T-helper 17 cell (primary cell): ENCODE measurements around the gene SH2D4B. TPM values are rescaled to one million over a fixed set of nuclear protein-coding genes. Genes with fewer than 3 reads are reported as not detected.
"Not testable (repeated sequence)": the region's sequence is repeated elsewhere in the genome, so short reads cannot be mapped to it uniquely, and the experiment has no call there.

Experiments
- ATAC-seq: fragments of 150-1000 bp; cut with Tn5 transposase; 2 replicates; pipeline ENCODE4 v1.10.0; 2021; ENCODE audit warnings: mild to moderate bottlenecking, moderate library complexity
- DNase-seq, 3 donors: peaks; one replicate each; pipeline versions ENCODE4 v3.0.0 to v3.0.0-alpha.2; 2020 to 2021
- H3K9me3 ChIP-seq: one replicate; pipeline ENCODE4 v1.7.0; 2013; ENCODE audit warnings: low read length, mild to moderate bottlenecking; ENCODE audit not compliant: control insufficient read depth, poor library complexity, severe bottlenecking
- H3K27ac Mint-ChIP-seq: one replicate; pipeline ENCODE4 v1.8.0; 2022; ENCODE audit warnings: mild to moderate bottlenecking, moderate library complexity, mixed read lengths
- H3K27me3 Mint-ChIP-seq: one replicate; pipeline ENCODE4 v1.8.0; 2022; ENCODE audit warnings: mixed read lengths
- H3K36me3 Mint-ChIP-seq: one replicate; pipeline ENCODE4 v1.8.0; 2022; ENCODE audit warnings: low read depth, mixed read lengths
- H3K4me1 Mint-ChIP-seq: one replicate; pipeline ENCODE4 v1.8.0; 2022; ENCODE audit warnings: mild to moderate bottlenecking, mixed read lengths
- H3K4me3 Mint-ChIP-seq: one replicate; pipeline ENCODE4 v1.8.0; 2022; ENCODE audit warnings: mild to moderate bottlenecking, moderate library complexity, mixed read lengths
- total RNA-seq, 4 donors: library from RNA in 2 of 4; stranded (reverse) in 2 of 4; gene quantifications; one replicate each; pipeline ENCODE4 v1.2.3 and lab custom pipeline; 2022 to 2026

The SH2D4B gene
- total RNA-seq, 2 donors from 2014 or later, result 0.18 to 0.30 TPM

GRCh38 chr10:80537086-80537735 is 491 bp upstream of the SH2D4B start:
- DNase-seq (no peak), ATAC-seq (no peak)
- no peaks in the 10 kb centered on the region for H3K27me3 Mint-ChIP-seq
- H3K9me3 ChIP-seq, result no peaks in the 10 kb centered on the region
- no peaks in the 10 kb centered on the region for H3K36me3 Mint-ChIP-seq
- H3K4me3 Mint-ChIP-seq, result peak overlapping the region; percentile 57
- H3K4me1 Mint-ChIP-seq, result peaks cover 16% of the 10 kb centered on the region
- H3K27ac Mint-ChIP-seq, result peak overlapping the region; percentile 95

DNA sequence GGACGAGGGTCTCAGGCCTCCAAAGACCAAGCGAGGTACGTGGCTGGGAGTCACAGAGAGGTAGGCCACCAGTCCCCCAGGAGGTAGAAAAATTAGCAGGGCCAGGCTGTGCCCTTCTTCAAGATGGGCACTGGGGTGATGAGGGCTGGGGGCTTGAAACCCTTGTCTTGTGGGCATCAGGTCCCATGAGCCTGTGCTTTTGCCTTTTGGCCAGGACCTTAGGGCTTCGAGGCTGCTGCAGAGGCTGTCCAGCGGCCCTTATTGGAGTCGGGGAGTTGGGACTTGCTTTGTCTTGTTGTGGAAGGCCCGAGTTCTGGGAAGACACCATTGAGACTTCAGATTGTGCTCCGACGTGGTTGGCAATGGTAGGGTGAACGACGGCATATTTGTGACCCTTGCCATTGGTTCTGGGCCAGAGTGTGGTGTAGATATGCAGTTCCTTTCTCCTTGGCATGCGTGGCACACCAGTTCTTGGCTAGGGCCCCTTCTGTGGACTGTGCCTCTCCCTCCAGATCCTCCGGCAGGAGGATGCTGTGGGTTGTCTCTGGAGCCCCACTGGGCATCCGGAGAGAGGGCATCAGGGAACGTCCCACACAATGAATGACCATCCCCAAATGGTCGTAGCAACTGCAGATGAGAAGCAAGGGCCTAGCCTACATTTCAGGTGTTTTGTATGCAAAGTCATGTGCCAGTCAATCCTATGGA is 931 bp downstream of the SH2D4B start:
- Mint-ChIP-seq H3K4me1 (peaks cover 16% of the 10 kb centered on the region), H3K27me3 (no peaks in the 10 kb centered on the region), H3K27ac (no peak overlapping the region), H3K36me3 (peaks cover 3% of the 10 kb centered on the region), H3K4me3 (no peak overlapping the region)
- no peaks in the 10 kb centered on the region for H3K9me3 ChIP-seq
- DNase-seq, result no peak
- no peak for ATAC-seq

- no peak overlapping the region for H3K27ac Mint-ChIP-seq
- no peaks in the 10 kb centered on the region for H3K9me3 ChIP-seq
- no peak overlapping the region for H3K4me3 Mint-ChIP-seq
- H3K4me1 Mint-ChIP-seq, result peaks cover 16% of the 10 kb centered on the region
- DNase-seq, result no peak
- peaks cover 3% of the 10 kb centered on the region for H3K36me3 Mint-ChIP-seq
- no peak for ATAC-seq
- no peaks in the 10 kb centered on the region for H3K27me3 Mint-ChIP-seq
These were observed 1.8 kb downstream of the SH2D4B start for GRCh38 chr10:80539421-80540031.

GRCh38 chr10:80540136-80540535 is 2.4 kb downstream of the SH2D4B start:
- ATAC-seq (no peak), DNase-seq (no peak)
- peaks cover 4% of the 10 kb centered on the region for H3K36me3 Mint-ChIP-seq
- H3K4me3 Mint-ChIP-seq, result no peak overlapping the region
- H3K4me1 Mint-ChIP-seq, result peaks cover 16% of the 10 kb centered on the region
- H3K27ac Mint-ChIP-seq, result no peak overlapping the region
- no peaks in the 10 kb centered on the region for H3K9me3 ChIP-seq
- no peaks in the 10 kb centered on the region for H3K27me3 Mint-ChIP-seq

DNA sequence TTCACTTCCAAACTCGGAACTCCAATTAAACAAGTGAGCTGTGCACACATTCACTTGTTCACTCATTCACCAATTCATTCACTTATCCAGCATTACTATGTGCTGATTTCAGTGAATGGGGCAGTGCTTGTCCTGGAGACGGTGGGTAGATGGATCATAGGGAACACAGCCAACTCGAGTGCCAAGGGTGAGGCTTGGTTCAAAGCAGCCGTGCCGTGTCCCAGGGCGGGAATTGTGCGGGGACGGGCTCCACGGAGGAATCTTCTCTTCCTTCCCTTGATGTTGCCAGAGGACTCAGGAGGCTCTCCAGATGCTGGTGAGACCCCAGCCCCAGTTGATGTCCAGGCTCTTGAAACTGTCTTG is 2.9 kb downstream of the SH2D4B start:
- Mint-ChIP-seq H3K27ac (peak overlapping the region; percentile 88), H3K27me3 (no peaks in the 10 kb centered on the region), H3K4me1 (peaks cover 13% of the 10 kb centered on the region), H3K4me3 (no peak overlapping the region), H3K36me3 (peaks cover 7% of the 10 kb centered on the region)
- DNase-seq, result no peak
- no peak for ATAC-seq
- H3K9me3 ChIP-seq, result no peaks in the 10 kb centered on the region

DNA sequence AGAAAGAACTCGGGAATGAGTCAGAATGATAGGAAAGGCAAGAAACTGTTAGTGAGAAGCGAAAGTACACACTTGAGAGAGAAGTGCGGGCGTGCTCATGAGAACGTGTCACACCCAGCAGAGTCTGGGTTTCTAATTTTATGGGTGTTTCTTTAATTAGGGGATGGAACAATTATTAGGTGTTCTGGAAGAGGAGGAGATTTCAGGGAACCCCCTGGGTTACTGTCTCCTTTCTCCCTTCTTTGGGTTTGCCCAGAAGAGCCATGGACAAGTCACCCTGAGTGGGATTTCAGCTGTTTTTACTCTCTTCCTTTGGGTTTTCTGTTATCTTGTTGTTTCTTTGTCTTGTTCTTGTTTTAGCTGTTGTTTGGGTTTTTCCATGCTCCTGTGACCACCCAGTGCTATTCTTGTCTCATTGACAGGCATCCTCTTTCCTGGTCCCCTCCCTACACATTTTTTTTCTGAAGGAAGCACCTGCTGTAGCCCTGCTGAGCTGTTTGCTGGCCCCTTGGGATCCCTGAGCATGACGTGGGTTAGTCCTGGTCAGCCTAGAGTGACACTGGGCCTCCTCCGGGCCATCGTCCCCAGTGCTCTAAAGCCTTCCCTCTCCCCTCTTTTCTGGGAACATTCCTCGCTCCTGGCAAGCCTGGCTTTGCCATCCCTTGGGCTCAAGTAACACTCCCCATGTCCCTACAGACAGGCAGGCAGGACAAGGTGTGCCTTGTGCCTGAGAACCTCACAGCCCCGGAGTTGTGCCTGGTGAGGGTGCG is 3.5 kb downstream of the SH2D4B start:
- Mint-ChIP-seq H3K27ac (peak overlapping the region; percentile 88), H3K4me3 (no peak overlapping the region), H3K36me3 (peaks cover 7% of the 10 kb centered on the region), H3K4me1 (peaks cover 11% of the 10 kb centered on the region), H3K27me3 (no peaks in the 10 kb centered on the region)
- ATAC-seq (no peak), DNase-seq (no peak)
- H3K9me3 ChIP-seq, result no peaks in the 10 kb centered on the region

GRCh38 chr10:80542053-80542452 is 4.4 kb downstream of the SH2D4B start:
- Mint-ChIP-seq H3K27ac (no peak overlapping the region), H3K4me1 (peaks cover 6% of the 10 kb centered on the region), H3K36me3 (peaks cover 7% of the 10 kb centered on the region), H3K27me3 (no peaks in the 10 kb centered on the region), H3K4me3 (no peak overlapping the region)
- DNase-seq, result no peak
- H3K9me3 ChIP-seq, result no peaks in the 10 kb centered on the region
- no peak for ATAC-seq

GRCh38 chr10:80542652-80543318 is 5.1 kb downstream of the SH2D4B start:
- Mint-ChIP-seq H3K36me3 (peaks cover 7% of the 10 kb centered on the region), H3K27ac (no peak overlapping the region)
- H3K9me3 ChIP-seq, result no peaks in the 10 kb centered on the region

GRCh38 chr10:80543319-80543672 is 5.6 kb downstream of the SH2D4B start:
- H3K9me3 ChIP-seq, H3K4me1 Mint-ChIP-seq, H3K27me3 Mint-ChIP-seq: not testable (repeated sequence)

More at GRCh38 chr10:80542652-80543318, 5.1 kb downstream of the SH2D4B start:
- DNase-seq (no peak), ATAC-seq (no peak)
- H3K27me3 Mint-ChIP-seq, result no peaks in the 10 kb centered on the region
- H3K4me1 Mint-ChIP-seq, result peaks cover 8% of the 10 kb centered on the region
- no peak overlapping the region for H3K4me3 Mint-ChIP-seq

GRCh38 chr10:80544316-80544953 is 6.7 kb downstream of the SH2D4B start:
- Mint-ChIP-seq H3K4me3 (no peak overlapping the region), H3K27ac (no peak overlapping the region), H3K27me3 (peaks cover 12% of the 10 kb centered on the region), H3K4me1 (peaks cover 8% of the 10 kb centered on the region), H3K36me3 (peaks cover 7% of the 10 kb centered on the region)
- no peak for ATAC-seq
- DNase-seq, result no peak
- no peaks in the 10 kb centered on the region for H3K9me3 ChIP-seq

More at GRCh38 chr10:80543319-80543672, 5.6 kb downstream of the SH2D4B start:
- DNase-seq, H3K27ac Mint-ChIP-seq, H3K4me3 Mint-ChIP-seq, ATAC-seq, H3K36me3 Mint-ChIP-seq: not testable (repeated sequence)

- Mint-ChIP-seq H3K36me3 (peaks cover 7% of the 10 kb centered on the region), H3K27me3 (peaks cover 13% of the 10 kb centered on the region), H3K4me3 (no peak overlapping the region), H3K27ac (peak overlapping the region; percentile 49), H3K4me1 (peaks cover 8% of the 10 kb centered on the region)
- DNase-seq (no peak), ATAC-seq (no peak)
- H3K9me3 ChIP-seq, result no peaks in the 10 kb centered on the region
These were observed 7.7 kb downstream of the SH2D4B start for GRCh38 chr10:80545258-80545881.

GRCh38 chr10:80552151-80552646 is 14.5 kb downstream of the SH2D4B start:
- Mint-ChIP-seq H3K4me3 (no peak overlapping the region), H3K36me3 (no peaks in the 10 kb centered on the region), H3K27me3 (peaks cover 25% of the 10 kb centered on the region), H3K4me1 (peaks cover 7% of the 10 kb centered on the region), H3K27ac (no peak overlapping the region)
- no peak for ATAC-seq
- no peaks in the 10 kb centered on the region for H3K9me3 ChIP-seq
- DNase-seq, result no peak
